ENCODE results near the gene GALNT2.

Gene GALNT2

GRCh38 chr1:230135726-230136125 lies 68.7 kb downstream of the GALNT2 start:
- DNase-seq (ENCODE audit: low read depth) = no peak
- no peak for TF ChIP-seq CTCF (IDR thresholded peaks at IDR 0.05; ENCODE audit: low read depth, low read length, missing control alignments)
- in situ Hi-C loops (cut with HindIII; ENCODE audit: low sequenced_read_pairs) = no loop called here
- H3K4me3 ChIP-seq (ENCODE audit: low read depth, low read length) = no peak overlapping the region

GRCh38 chr1:230136453-230137336 lies 69.7 kb downstream of the GALNT2 start:
- DNase-seq (ENCODE audit: low read depth) = no peak
- H3K4me3 ChIP-seq (ENCODE audit: low read depth, low read length) = no peak overlapping the region
- no peak for TF ChIP-seq CTCF (IDR thresholded peaks at IDR 0.05; ENCODE audit: low read depth, low read length, missing control alignments)
- in situ Hi-C loops (cut with HindIII; ENCODE audit: low sequenced_read_pairs) = no loop called here

GRCh38 chr1:230137337-230137815 lies 70.3 kb downstream of the GALNT2 start:
- H3K4me3 ChIP-seq (ENCODE audit: low read depth, low read length) = no peak overlapping the region
- no peak for DNase-seq (ENCODE audit: low read depth)
- TF ChIP-seq CTCF (IDR thresholded peaks at IDR 0.05; ENCODE audit: low read depth, low read length, missing control alignments) = no peak
- in situ Hi-C loops (cut with HindIII; ENCODE audit: low sequenced_read_pairs) = no loop called here

- DNase-seq (ENCODE audit: low read depth) = no peak
- no peak for TF ChIP-seq CTCF (IDR thresholded peaks at IDR 0.05; ENCODE audit: low read depth, low read length, missing control alignments)
- no peak overlapping the region for H3K4me3 ChIP-seq (ENCODE audit: low read depth, low read length)
- in situ Hi-C loops (cut with HindIII; ENCODE audit: low sequenced_read_pairs) = no loop called here
Observed at GRCh38 chr1:230138561-230139239, 71.7 kb downstream of the GALNT2 start.

- TF ChIP-seq CTCF (IDR thresholded peaks at IDR 0.05; ENCODE audit: low read depth, low read length, missing control alignments) = no peak
- in situ Hi-C loops (cut with HindIII; ENCODE audit: low sequenced_read_pairs) = no loop called here
- no peak for DNase-seq (ENCODE audit: low read depth)
- no peak overlapping the region for H3K4me3 ChIP-seq (ENCODE audit: low read depth, low read length)
Observed at GRCh38 chr1:230139315-230139714, 72.3 kb downstream of the GALNT2 start.

GRCh38 chr1:230139741-230140140 lies 72.7 kb downstream of the GALNT2 start:
- no peak for TF ChIP-seq CTCF (IDR thresholded peaks at IDR 0.05; ENCODE audit: low read depth, low read length, missing control alignments)
- H3K4me3 ChIP-seq (ENCODE audit: low read depth, low read length) = no peak overlapping the region
- no peak for DNase-seq (ENCODE audit: low read depth)
- in situ Hi-C loops (cut with HindIII; ENCODE audit: low sequenced_read_pairs) = no loop called here
